GM19193 (cell line): ENCODE data around the gene TNFRSF8.

ENCODE experiments used
- POLR2A ChIP-seq: IDR thresholded peaks from 4 replicates; pipeline ENCODE4 v1.6.1; 2011; ENCODE audit not compliant: insufficient read depth, insufficient read length; ENCODE audit errors: extremely low read depth

The TNFRSF8 gene

DNA sequence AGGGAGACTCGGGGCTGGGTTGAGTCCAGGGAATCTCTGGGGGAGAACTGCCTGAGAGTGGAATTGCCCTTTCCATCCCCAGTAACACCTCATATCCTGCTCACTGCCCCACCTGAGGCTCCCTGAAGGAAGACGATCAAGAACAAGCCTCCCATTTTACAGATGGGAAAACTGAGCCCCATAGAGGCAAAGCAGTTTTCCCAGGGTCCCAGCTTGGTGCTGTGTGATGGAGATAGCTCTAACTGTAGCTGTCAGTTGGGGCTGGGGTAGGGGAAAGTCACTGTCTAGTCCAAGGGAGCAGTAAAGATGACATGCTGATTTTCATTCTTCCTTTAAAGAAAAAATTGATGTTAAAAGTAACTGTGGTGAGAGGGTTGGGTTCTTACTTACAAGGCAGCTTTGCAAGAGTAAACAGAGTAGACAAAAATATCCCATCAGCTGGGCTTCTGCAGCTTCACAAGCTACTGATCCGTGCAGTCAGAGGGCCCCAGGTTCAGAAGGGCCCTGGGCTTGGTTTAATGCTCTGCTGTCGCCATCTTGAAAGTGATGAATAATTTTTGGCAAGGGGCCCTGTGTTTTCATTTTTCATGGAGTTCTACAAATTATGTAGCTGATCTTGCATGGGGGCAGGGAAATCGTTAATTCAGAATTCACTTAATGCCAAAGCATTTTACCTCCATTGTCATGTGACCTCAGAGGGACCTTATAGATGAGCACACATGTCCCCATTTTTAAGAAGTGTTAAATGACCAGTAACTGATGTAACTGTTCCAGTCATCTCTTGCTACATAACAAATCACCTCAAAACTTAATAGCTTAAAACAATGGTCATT, 86.1 kb downstream of the TNFRSF8 start:
- TF ChIP-seq POLR2A: no peak

DNA sequence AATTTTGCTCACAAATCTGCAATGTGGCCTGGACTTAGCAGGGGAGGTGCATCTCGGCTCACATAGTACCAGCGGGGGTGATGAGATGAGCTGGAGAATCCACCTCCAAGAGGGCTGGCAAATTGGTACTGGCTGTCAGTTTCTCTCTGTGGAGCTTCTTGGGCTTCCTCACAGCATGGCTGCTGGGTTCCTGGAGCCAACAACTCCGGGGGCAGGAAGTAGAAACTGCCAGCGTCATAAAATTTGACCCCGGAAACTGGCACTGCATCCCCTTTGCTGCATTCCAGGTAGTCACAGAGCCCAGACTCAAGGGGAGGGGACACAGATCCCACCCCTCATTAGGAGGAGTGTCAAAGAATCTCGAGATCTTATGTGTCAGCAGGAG, 86.7 kb downstream of the TNFRSF8 start:
- no peak for TF ChIP-seq POLR2A

DNA sequence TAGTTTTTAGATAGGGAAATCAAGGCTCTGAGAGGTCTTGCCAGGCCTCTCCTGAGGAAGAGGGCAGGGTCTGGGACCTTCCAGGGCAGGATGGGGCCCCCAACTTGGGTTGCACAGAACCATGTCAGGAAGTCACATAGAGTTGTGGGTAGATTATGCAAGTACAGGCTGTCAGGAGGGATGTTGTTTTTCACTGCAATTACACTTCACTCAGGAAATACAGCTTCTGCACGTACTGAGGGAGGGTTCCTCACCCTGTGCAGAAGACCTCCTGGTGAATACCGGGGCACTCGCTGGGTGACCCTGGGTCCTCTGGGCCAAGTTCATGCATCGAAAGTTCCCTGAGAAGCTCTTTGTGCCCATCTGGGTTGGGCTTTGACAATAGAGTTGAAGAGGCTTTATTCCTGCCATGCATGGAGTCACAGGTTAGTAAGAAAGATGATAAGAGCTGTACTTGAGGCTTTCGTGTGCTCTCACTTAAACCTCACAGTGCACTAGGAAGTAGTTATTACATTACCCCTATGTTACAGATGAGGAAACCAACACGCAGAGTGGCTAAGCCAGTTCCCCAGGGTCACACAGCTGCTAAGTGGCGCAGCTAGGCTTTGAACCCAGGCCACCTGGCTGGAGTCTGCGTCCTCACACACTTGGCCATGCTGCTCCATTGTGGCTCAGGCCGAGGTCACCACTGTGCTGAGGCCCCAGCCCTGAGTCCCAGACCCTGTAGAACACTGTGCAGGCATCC, 87.5 kb downstream of the TNFRSF8 start:
- peak; percentile 26 for TF ChIP-seq POLR2A

DNA sequence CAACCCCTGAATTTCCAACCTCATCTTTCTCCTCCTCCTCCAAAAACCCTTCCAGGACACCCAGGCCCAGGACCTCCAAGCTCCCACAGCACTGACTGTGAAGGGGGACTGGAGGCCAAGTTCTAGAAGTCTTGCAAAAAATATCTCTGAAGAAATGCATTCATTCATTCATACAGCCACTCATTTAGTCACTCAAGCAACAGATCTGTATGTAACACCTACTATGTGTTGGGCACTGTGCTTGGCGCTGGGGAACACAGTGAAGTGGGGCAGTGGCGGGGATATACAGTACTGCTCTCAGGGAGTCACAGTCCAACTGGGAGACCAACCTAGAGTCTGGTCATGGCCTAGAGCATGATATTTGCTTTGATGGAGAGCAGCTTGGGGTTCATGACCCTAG, 88.4 kb downstream of the TNFRSF8 start:
- no peak for TF ChIP-seq POLR2A

DNA sequence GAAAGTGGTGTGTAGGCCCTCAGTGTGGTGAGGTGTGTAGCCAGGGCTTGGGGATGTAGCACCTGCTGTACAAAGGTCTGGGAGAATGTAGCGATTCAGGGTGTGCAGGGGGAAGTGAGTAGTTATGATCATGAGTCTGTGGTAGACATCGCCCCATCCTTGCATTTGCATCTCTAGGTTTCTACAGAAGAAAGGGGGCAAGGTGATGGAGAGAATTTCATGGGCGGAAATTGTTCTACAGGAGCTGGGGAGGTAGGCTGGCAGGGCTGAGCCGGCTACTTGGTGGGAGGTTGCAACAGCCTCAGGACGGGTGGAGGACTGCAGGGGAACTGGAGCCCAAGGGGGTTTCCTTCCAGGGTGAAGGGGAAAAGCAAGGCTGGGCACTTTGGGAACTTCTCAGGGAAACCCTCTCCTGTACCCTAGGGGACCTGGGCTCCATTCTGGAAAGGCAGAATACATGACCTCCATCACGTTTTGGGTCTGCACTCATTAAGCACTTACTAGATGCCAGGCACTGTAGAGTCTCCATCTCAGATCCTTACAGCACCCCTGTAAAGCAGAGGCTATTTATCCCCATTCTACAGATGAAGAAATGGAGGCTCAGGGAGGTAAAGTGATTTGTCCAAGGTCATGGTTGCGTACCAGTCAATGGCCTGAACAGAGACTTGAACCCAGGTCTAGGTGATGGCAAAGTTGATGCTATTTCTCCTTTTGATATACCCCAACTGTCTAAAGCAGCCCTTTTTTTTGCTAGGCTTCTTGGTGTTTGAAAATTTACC, 89.2 kb downstream of the TNFRSF8 start:
- peak; percentile 64 for TF ChIP-seq POLR2A

DNA sequence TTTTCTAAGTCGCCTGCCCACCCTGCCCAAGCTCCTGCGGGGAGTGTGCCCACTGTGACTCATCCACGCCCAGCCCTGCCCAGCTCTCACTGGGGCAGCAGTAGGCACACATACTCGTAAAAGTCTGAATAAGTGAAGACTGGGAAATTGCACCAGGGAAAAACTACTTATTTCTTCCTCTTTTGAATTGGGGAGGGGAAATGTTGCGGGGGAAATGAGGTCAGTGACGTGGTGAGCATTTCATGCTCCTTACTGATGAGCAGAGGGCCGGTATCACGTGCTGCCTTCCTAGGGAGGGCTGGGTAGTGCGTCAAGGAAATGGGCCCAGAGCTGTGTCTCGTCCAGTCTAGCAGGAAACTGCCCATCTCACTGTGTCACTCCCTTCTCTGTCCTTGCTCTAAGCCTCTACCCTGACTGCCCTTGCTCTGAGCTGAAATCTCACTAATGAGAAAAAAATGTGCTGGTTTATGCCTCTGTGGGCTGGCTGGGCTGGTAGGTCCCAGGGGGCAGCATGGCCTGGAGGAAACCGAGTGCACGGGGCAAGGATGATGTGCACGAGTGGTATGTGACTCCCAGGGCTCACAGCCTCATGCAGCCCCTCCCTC, 90.2 kb downstream of the TNFRSF8 start:
- peak; percentile 53 for TF ChIP-seq POLR2A

DNA sequence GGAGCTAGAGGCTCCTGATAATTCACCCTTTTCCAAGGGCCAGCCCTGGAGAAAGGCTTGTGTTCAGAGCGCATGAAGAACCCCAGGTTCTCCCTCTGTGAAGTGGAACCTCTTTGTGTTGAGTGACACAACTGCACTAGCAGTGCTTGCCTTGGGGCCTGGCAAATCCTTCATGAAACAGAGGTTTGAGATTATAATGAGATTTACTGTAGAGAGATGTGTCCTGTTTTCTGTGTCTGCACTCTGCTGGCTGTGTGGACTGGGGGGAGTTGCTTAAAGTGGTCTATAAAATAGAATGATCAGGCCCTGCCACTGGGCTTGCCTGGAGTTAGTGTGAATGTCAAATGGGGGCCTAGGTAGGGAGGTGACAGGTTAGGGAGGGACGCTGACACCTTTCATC, 92.2 kb downstream of the TNFRSF8 start:
- no peak for TF ChIP-seq POLR2A

DNA sequence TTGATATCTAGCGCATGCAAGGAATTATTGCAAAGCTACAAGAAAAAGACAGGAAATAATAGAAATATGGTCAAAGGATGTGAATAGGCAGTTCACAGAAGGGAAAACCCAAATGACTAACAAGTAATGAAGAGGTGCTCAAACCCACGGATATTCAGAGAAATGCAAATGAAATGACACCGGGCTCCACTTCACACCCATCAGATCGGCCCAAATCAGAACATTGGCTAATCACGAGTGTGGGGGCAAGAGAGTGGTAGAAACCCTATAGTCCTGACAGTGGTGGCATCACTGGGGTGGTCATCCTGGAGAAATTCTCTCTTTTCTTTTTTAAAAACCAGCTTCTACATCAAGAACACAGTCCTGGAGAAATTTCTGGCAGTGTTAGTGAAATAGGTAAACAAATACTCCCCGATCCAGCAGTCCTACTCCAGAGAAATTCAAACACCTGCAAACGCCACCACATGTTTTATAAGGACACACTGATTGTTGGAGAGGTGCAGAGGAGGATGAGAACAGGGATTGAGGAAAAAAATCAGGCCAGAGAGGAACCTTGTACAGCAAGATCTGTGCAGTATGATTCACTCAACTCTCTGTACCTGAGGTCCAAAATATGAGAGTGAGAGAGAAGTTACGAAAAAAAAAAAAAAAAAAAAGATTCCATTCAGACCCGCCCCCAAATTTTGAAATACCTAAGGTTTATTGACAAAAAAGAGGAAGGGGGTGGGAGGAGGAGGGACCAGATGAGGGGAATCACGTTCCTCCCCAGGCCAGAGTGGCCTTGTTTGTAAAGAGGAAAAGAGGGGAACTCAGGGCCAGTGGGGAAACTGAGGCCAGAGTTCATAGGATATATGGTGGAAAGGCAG, 94.5 kb downstream of the TNFRSF8 start:
- peak; percentile 41 for TF ChIP-seq POLR2A

DNA sequence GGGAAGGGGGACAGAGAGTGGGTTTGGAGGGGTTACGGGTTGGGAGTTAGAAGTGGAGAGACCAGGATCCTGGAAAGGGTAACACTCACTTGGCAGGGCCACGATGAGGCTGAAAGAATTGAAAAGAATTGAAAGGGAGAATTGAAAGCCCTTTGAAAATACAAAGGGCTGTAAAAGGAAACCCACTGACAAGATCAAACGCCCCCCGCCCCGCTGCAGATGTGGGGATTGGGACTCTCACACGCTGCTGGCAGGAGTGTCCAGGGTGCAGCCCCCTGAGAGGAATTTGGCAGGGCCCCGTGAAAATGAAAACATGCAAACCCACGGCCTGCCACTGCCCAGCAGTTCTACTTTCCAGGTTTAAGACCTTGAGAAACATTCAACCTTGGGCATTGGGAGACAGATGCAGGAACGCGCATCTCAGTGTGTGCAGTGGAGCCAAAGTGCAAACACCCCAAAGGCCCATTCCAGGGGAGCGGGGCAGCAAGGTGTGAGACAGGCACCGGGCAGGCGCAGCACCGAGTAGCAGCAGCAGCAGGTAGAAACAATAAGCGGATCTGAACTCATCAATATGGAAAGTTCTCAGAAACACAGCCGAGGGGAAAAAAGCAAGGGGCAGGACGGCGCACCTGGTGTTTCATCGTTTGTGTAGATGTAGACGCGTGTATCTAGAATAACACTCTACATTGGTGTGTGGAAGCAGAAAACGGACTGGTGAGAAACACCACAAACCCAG, 95.4 kb downstream of the TNFRSF8 start:
- no peak for TF ChIP-seq POLR2A

DNA sequence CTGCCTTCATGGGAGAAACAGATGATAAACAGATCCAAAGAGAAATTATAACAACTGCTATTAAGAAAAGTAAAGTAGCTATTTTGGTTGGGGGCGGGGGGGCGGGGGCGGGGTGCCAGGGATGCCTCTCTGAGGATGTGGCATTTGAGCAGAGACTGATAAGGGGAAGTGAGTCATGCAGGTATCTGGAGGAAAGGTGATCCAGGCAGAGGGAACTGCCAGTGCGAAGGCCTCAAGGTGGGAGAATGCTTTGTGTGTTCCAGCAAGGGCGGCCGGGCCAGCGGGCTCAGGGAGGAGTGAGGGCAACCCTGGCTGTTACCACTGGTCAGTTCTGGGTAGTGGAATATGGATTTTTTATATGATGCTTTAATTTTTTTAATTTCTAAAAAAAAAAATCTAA, 96.7 kb downstream of the TNFRSF8 start:
- TF ChIP-seq POLR2A: no peak

DNA sequence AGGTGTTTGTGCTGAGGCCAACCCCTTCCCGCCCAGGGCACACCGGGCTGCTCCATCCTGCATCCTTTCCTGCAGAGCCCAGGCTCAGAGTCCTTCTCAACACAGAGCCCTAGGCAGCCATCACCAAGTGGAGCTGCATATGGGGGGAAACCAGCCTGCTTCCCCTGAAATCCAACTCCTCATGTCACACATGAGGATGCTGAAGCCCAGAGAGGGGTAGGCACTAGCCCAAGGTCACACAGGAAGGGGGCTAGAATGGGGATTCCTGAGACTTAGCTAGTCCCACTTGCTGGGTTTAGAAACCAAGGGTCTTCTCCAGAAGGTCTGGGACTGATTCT, 98.2 kb downstream of the TNFRSF8 start:
- TF ChIP-seq POLR2A: no peak

DNA sequence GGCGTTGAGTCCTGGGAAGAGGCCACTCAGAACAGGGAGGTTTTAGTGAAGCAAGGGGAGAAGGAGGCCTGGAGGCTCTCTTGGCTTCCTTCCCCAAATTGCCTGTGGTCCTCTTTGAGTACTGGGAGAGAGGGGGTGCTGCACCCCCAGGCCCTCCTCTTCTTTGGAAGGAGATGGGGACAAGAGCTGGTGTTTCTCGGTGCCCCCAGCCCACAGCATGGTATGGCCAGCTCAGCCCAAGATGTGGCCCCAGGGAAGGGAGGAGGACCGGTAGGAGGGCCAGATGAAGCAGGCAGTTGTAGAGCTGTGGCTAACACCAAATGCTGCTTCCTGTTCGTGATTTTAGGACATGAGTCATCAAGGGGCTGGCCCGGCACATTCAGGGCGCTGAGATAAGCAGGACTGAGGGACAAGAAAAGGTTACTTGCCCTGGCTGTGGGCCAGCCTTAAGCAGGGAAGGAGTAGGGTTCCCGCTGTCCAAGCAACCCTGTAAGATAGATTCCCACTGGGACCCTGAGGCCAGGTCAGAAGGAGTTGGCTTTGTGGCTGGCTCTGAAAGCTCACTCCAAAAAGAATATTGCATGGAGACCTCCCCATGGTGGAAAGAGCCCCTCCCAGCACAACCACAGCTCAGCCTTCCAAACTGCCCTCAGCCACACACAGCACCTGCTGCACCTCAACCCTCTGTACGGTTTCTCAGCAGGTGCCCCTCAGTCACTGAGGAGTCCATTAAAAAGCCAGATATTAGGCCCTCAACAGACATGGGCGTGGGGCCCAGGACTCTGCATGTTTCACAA, 98.8 kb downstream of the TNFRSF8 start:
- TF ChIP-seq POLR2A: peak; percentile 62
